Vagina (tissue), 2 donors: ENCODE results near the gene IFNL3.
"Not testable (repeated sequence)": the region's sequence is repeated elsewhere in the genome, so short reads cannot be mapped to it uniquely, and the experiment has no call there.

Experiments
- POLR2A ChIP-seq, 2 donors: fragments of 450-650 bp; IDR thresholded peaks; one replicate each; pipeline ENCODE4 v1.6.1; 2017; ENCODE audit warnings: antibody characterized with exemption in 2 of 2, mild to moderate bottlenecking in 2 of 2, moderate library complexity in 2 of 2
- POLR2AphosphoS5 ChIP-seq, 2 donors: sonication (generic); formaldehyde crosslinking; IDR thresholded peaks; one replicate each; pipeline ENCODE4 v1.9.0; 2017; ENCODE audit warnings: antibody characterized with exemption in 2 of 2, mild to moderate bottlenecking in 2 of 2, low read depth in 1 of 2; ENCODE audit not compliant: insufficient read depth in 1 of 2

DNA sequence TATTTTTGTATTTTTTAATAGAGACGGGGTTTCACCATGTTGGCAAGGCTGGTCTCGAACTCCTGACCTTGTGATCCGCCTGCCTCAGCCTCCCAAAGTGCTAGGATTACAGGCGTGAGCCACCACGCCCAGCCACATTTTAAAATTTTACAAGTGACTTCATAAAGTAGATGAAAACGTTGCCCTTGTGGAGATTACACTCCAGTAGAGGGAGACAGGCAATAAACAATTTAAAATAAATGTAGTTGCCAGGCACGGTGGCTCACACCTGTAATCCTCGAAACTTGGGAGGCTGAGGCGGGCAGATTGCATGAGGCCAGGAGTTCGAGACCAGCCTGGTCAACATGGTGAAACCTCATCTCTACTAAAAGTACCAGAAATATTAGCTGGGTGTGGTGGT is 25.7 kb downstream of the IFNL3 start:
- not testable (repeated sequence) for TF ChIP-seq POLR2AphosphoS5 (IDR thresholded peaks at IDR 0.05; ENCODE audit: insufficient read depth in 1 of 2, low read depth in 1 of 2); POLR2A (IDR thresholded peaks at IDR 0.05)
